ENCODE data around the gene XKRX. TPM values are rescaled to one million over a fixed set of nuclear protein-coding genes. Genes with fewer than 3 reads are reported as not detected.

The XKRX gene
- total RNA-seq, 1 donor from 2014 or later = 1.5 TPM

DNA sequence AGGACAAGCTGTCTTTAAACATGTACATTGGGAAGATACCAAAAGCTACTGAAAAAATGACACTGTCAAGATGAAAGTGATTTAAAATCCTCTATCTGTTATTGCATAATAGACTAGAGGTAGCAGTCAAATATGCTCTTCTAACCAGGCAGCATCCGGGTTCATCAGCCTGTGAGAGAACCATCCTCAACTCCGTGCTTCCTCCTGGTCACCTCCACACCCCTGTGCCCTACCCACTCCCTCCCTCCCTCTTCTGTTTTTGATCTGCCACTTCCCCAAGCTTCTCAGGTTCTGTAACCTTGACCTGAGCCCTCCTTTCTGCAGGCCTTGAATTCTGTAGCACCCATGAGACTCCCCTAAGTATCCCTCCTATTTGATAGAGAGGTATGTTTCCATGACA lies 60.4 kb downstream of the XKRX start:
- DNase-seq (ENCODE audit: low spot score) = no peak
- Histone ChIP-seq H4K20me1 (ENCODE audit: low read depth) (no peaks in the 10 kb centered on the region), H2AFZ (replicated peaks) (no peak overlapping the region), H3K9ac (no peak overlapping the region), H3K4me3 (no peak overlapping the region), H3K4me2 (no peak overlapping the region), H3K4me1 (no peaks in the 10 kb centered on the region), H3K9me3 (ENCODE audit: low read depth) (no peaks in the 10 kb centered on the region), H3K79me2 (ENCODE audit: low read depth) (no peaks in the 10 kb centered on the region), H3K36me3 (no peaks in the 10 kb centered on the region), H3K27me3 (no peaks in the 10 kb centered on the region), H3F3A (ENCODE audit: low read depth) (no peaks in the 10 kb centered on the region), H3K27ac (no peak overlapping the region)
- Mint-ChIP-seq H3K36me3 (no peaks in the 10 kb centered on the region), H3K27ac (no peak overlapping the region), H3K4me1 (peaks cover 8% of the 10 kb centered on the region), H3K4me3 (no peak overlapping the region), H3K27me3 (ENCODE audit: insufficient read depth, low read depth) (peaks cover under 1% of the 10 kb centered on the region), H3K9me3 (no peaks in the 10 kb centered on the region)
- TF ChIP-seq EZH2 (IDR thresholded peaks at IDR 0.05) (no peak), CTCF (IDR thresholded peaks at IDR 0.05) (no peak), EZH2phosphoT487 (IDR thresholded peaks at IDR 0.05) (no peak)

DNA sequence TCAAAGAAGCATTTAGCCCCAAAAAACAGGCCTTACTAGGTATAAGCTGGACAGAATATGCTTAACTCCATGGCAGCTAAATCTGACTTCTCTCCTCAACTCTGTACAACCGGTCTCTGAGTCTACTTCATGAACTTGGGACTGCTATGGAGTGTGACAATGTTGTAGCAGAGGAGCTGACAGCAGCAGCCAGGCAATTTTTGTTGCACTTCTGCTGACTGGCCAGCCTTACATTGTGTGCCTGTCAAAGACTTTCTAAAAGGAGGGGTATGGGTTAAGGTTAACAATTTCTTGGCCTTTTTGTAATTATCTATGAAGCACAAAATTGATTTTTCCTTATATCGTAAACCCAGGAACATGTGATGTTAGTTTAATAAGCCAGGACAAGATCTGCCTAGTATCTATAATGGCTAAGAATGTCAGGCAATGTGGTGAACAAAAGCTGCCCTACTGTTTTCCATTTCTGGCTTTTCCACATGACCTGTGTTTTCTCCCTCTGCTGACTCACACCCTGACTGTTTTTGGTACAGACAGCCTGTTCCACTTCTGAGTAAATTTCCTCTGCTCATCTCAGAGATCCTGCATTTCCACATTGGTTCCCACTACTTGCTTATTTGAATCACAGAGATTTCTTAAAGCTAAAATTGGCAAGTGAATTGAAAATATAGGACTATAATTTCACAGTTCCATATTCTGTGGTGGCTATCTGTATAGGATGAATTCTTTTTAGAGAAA lies 63.9 kb downstream of the XKRX start:
- no peaks in the 10 kb centered on the region for H3K9me3 Mint-ChIP-seq
- Histone ChIP-seq H3K27ac (no peak overlapping the region), H2AFZ (replicated peaks) (no peak overlapping the region), H4K20me1 (ENCODE audit: low read depth) (no peaks in the 10 kb centered on the region), H3K36me3 (no peaks in the 10 kb centered on the region), H3K9me3 (ENCODE audit: low read depth) (no peaks in the 10 kb centered on the region), H3K4me1 (no peaks in the 10 kb centered on the region), H3K9ac (no peak overlapping the region), H3K79me2 (ENCODE audit: low read depth) (no peaks in the 10 kb centered on the region), H3K4me2 (no peak overlapping the region), H3K27me3 (no peaks in the 10 kb centered on the region), H3F3A (ENCODE audit: low read depth) (no peaks in the 10 kb centered on the region), H3K4me3 (no peak overlapping the region)
- H3K27ac Mint-ChIP-seq = no peak overlapping the region
- peaks cover 8% of the 10 kb centered on the region for H3K4me1 Mint-ChIP-seq
- no peak for DNase-seq (ENCODE audit: low spot score)
- no peaks in the 10 kb centered on the region for H3K36me3 Mint-ChIP-seq
- TF ChIP-seq CTCF (IDR thresholded peaks at IDR 0.05) (no peak), EZH2 (IDR thresholded peaks at IDR 0.05) (no peak), EZH2phosphoT487 (IDR thresholded peaks at IDR 0.05) (no peak)
- peaks cover 2% of the 10 kb centered on the region for H3K27me3 Mint-ChIP-seq (ENCODE audit: insufficient read depth, low read depth)
- no peak overlapping the region for H3K4me3 Mint-ChIP-seq

Other genes with a start within 250 kb of the XKRX start
- 0.22 and 0.39 TPM in 2 replicates for gene SYTL4, start 196.8 kb downstream of the XKRX start, total RNA-seq (ENCODE audit: low replicate concordance)
- gene CSTF2, start 108.5 kb downstream of the XKRX start, total RNA-seq (ENCODE audit: low replicate concordance) = 19.8 and 22.2 TPM in 2 replicates
- not detected in 2 replicates for gene NOX1, start 54.6 kb downstream of the XKRX start, total RNA-seq (ENCODE audit: low replicate concordance)
- 0.36 TPM in 1 of 2 replicates, not detected in the other for gene ARL13A, start 40.8 kb upstream of the XKRX start, total RNA-seq (ENCODE audit: low replicate concordance)
- gene TRMT2B, start 123.2 kb upstream of the XKRX start, total RNA-seq (ENCODE audit: low replicate concordance) = 11.3 and 11.5 TPM in 2 replicates
- gene TMEM35A, start 150.0 kb upstream of the XKRX start, total RNA-seq (ENCODE audit: low replicate concordance) = 12.3 and 14.1 TPM in 2 replicates
- gene CENPI, start 169.3 kb upstream of the XKRX start, total RNA-seq (ENCODE audit: low replicate concordance) = 51.3 and 60.6 TPM in 2 replicates

All from neural progenitor cell (in vitro differentiated cells).